Muscle of leg (tissue), 11 donors: ENCODE results near the gene KCNIP4. TPM values are rescaled to one million over a fixed set of nuclear protein-coding genes. Genes with fewer than 3 reads are reported as not detected.

ENCODE experiments used
- DNase-seq: peaks from one replicate; pipeline ENCODE4 v3.0.0; 2013
- H3K27ac ChIP-seq: one replicate; pipeline ENCODE4 v1.5.1; 2013; ENCODE audit warnings: mild to moderate bottlenecking, low read length, control low read depth
- H3K27me3 ChIP-seq: one replicate; pipeline ENCODE4 v1.6.1; 2013; ENCODE audit warnings: low read length; ENCODE audit not compliant: control insufficient read depth, insufficient read depth
- H3K36me3 ChIP-seq: one replicate; pipeline ENCODE4 v1.6.1; 2013; ENCODE audit warnings: low read length; ENCODE audit not compliant: control insufficient read depth, insufficient read depth
- H3K4me1 ChIP-seq: one replicate; pipeline ENCODE4 v1.6.1; 2013; ENCODE audit warnings: low read length; ENCODE audit not compliant: control insufficient read depth, insufficient read depth
- H3K4me3 ChIP-seq: one replicate; pipeline ENCODE4 v1.5.1; 2013; ENCODE audit warnings: low read length, control low read depth
- H3K9me3 ChIP-seq: replicated peaks from 2 replicates; pipeline ENCODE4 v1.6.1; 2013; ENCODE audit warnings: low read depth, low read length; ENCODE audit not compliant: control insufficient read depth
- WGBS: methylation state at CpG from one replicate; pipeline ENCODE4 v1.1.5; 2013; ENCODE audit warnings: missing lambda C conversion rate; ENCODE audit not compliant: insufficient coverage; 5-methylcytosine and 5-hydroxymethylcytosine counted together
- polyA plus RNA-seq, 8 donors: library from polyadenylated mRNA; unstranded; fragments of 120-200 nt; gene quantifications; one replicate each; pipeline versions ENCODE4 v1.2.1 to v1.2.3, GENCODE V29; 2013; ENCODE audit warnings: inconsistent platforms in 1 of 8, low replicate concordance in 1 of 8; ENCODE audit not compliant: insufficient read length in 8 of 8, insufficient read depth in 1 of 8
- total RNA-seq: library from RNA; stranded (reverse); fragments of 120-200 nt; gene quantifications from one replicate; pipeline ENCODE4 v1.2.4, GENCODE V29; 2013

Gene KCNIP4
- total and polyA plus RNA-seq, 9 donors = 0.44 to 2.8 (median 1.6) TPM

DNA sequence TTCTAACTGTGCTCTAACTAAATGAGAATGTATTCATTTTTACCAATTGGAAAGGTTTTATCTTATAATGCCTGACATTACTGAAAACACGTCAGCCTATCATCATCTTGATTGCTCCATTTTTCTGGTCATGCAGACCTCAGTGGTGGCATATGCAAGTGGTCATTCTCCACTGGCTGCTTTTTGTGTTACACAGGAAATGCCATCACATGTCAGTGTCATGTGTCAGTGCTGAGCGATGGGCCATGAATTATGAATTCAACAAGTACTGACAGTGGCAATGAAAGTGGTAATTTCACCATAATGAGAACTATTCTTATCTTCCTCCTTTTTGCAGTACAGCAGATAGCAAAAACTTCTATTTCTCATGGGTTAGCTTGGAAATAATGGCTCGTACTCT, 1057.8 kb downstream of the KCNIP4 start:
- Histone ChIP-seq H3K27ac (no peak overlapping the region), H3K4me3 (no peak overlapping the region), H3K27me3 (no peaks in the 10 kb centered on the region), H3K9me3 (no peaks in the 10 kb centered on the region), H3K36me3 (no peaks in the 10 kb centered on the region), H3K4me1 (no peaks in the 10 kb centered on the region)
- WGBS = 67% methylated on average over 1 of the region's 3 CpGs
- no peak for DNase-seq

DNA sequence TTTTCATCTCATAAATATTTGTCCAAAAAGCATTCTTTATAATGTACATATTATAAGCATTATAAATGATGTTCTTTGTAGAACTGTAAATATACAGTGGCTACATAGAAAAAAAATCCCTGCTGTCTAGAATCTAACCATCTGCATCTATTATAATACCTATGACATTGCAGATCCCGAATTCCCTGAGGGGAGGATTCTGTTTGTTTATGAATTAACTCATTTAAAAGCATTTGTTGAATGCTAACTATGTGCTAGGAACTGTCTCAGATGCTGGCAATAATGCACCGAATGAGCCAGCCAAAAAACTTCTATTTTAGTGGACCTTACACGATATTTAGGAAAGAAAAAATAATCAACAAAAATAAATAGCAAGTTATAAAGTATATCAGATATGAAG, 1058.7 kb downstream of the KCNIP4 start:
- no peak for DNase-seq
- Histone ChIP-seq H3K4me1 (no peaks in the 10 kb centered on the region), H3K36me3 (no peaks in the 10 kb centered on the region), H3K9me3 (no peaks in the 10 kb centered on the region), H3K27ac (no peak overlapping the region), H3K4me3 (no peak overlapping the region), H3K27me3 (no peaks in the 10 kb centered on the region)
- no CpG with 5 or more reads among the region's 3 CpGs for WGBS

DNA sequence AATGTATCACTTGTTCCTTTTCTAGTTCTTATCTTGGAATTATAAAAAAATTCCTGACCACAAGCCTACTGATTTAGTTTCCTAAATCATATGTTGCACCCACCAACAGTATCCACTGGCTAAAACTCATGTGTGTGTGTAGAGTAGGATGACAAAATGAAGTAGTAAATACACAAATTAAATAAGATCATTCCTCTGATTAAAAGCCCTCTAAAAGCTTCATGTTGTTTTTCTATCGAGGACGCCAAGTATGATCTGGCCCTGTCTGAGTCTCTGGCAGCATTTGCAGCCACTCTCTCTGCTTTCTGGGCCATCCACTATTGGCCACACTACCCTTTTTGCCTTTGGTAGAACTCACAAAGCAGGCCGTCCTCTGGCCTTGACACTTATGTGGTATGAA, 1064.9 kb downstream of the KCNIP4 start:
- Histone ChIP-seq H3K36me3 (no peaks in the 10 kb centered on the region), H3K27ac (no peak overlapping the region), H3K27me3 (peaks cover 2% of the 10 kb centered on the region), H3K4me1 (no peaks in the 10 kb centered on the region), H3K9me3 (no peaks in the 10 kb centered on the region), H3K4me3 (no peak overlapping the region)
- WGBS = 87% methylated on average over 3 of the region's 3 CpGs
- DNase-seq = no peak

DNA sequence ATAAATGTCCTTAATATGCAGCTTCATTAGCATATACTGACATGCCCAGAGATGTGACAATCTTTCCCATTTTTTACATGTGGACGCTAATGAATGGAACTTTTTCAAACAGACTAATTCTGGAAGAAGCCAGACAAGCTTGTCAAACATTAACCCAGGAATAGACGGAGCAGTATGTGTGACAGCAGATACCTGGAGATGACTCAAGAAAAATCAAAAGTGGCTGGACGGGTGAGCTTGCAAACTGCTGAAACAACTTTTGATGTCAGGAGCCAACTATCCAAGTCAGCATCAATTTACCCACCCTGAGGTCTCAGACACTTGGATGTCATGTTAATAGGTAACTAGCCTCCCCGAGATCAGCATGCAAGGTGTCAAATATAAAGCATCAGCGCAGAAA, 1065.3 kb downstream of the KCNIP4 start:
- no peak overlapping the region for H3K27ac ChIP-seq
- H3K4me1 ChIP-seq = no peaks in the 10 kb centered on the region
- peaks cover 2% of the 10 kb centered on the region for H3K27me3 ChIP-seq
- no peaks in the 10 kb centered on the region for H3K9me3 ChIP-seq
- H3K36me3 ChIP-seq = no peaks in the 10 kb centered on the region
- no peak for DNase-seq
- WGBS = 76% methylated on average over 2 of the region's 5 CpGs
- no peak overlapping the region for H3K4me3 ChIP-seq

DNA sequence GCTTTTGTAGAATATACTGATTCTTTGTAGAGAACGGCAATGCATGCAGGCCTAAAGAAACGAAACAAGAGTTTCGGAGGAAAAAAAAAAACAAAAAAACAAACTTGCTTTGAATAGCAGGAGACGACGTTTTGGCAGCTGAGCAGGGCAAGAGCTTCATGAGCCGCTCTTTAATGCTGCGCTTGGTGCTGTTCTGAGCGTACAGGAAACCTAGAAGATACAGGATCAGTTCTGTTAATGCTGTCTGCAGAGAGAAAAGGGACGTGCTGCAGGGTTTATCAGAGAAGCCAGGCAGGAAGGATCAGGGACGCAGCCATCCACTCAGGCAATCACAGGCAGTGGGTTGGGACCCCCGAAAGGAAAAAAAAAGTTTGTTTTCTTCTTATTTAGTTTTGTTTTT, 1066.1 kb downstream of the KCNIP4 start:
- WGBS = 48% methylated on average over 9 of the region's 11 CpGs
- Histone ChIP-seq H3K36me3 (no peaks in the 10 kb centered on the region), H3K9me3 (no peaks in the 10 kb centered on the region), H3K27me3 (peaks cover 2% of the 10 kb centered on the region), H3K4me3 (no peak overlapping the region), H3K27ac (no peak overlapping the region), H3K4me1 (no peaks in the 10 kb centered on the region)
- no peak for DNase-seq

DNA sequence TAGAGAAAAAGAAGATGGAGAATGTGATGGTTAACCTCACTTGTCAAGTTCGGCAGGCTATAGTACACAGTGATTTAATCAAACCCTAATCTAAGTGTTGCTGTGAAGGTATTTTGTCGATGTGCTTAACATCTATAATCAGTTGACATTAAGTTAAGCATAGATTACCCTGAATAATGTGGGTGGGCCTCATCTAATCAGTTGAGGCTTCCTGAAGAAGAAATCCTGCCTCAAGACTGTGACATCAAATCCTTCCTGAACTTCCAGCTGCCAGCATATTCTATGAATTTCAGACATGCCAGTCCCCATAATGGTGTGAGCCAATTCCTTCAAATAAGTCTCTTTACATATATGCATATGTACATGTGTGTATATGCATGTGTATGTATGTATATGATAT, 1066.9 kb downstream of the KCNIP4 start:
- no peak overlapping the region for H3K27ac ChIP-seq
- no peaks in the 10 kb centered on the region for H3K36me3 ChIP-seq
- peaks cover 2% of the 10 kb centered on the region for H3K27me3 ChIP-seq
- WGBS = no CpG with 5 or more reads among the region's 2 CpGs
- H3K4me1 ChIP-seq = no peaks in the 10 kb centered on the region
- H3K4me3 ChIP-seq = no peak overlapping the region
- no peak for DNase-seq
- H3K9me3 ChIP-seq = no peaks in the 10 kb centered on the region

DNA sequence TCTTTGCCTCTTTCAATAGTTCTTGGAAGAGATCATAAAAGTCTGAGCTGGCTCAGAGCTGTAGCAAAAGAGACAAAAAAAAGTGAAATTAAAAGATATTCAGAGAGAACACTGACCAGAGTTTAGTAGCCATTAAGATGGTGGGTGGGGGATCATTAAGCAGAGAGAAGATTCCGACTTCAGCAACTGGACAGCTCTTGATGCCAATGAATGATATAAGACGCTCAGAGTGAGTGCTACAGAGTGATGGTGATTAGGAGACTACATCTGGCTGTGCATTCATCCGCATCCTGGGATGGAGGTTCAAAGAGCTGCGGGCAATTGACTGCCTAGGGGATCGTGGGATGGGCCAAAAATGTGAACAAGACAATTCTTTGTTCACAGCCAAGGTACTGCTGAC, 1069.8 kb downstream of the KCNIP4 start:
- no peak for DNase-seq
- Histone ChIP-seq H3K27ac (no peak overlapping the region), H3K36me3 (no peaks in the 10 kb centered on the region), H3K27me3 (peaks cover 2% of the 10 kb centered on the region), H3K9me3 (no peaks in the 10 kb centered on the region), H3K4me1 (no peaks in the 10 kb centered on the region), H3K4me3 (no peak overlapping the region)
- 46% methylated on average over 3 of the region's 5 CpGs for WGBS

DNA sequence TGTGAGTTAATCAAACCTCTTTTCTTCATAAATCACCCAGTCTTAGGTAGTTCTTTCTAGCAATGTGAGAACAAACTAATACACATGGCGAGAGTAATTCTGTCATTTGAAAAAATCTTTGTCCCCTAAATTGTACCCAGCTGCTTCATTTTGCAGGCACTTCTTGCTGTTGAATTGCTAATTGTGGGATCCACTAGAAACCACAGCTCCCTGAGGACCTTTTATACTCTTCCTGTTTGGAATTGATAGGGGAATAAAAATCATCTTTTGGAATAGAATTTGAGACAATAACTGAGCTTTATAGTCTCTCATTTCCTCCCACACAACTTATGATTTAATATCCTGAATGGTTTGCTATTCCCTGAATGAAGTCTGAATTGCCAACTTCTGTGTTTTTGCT, 1078.1 kb downstream of the KCNIP4 start:
- WGBS = no CpG with 5 or more reads among the region's 1 CpG
- no peaks in the 10 kb centered on the region for H3K4me1 ChIP-seq
- H3K27me3 ChIP-seq = no peaks in the 10 kb centered on the region
- H3K36me3 ChIP-seq = no peaks in the 10 kb centered on the region
- peak; percentile 33 for DNase-seq
- no peaks in the 10 kb centered on the region for H3K9me3 ChIP-seq
- no peak overlapping the region for H3K27ac ChIP-seq
- no peak overlapping the region for H3K4me3 ChIP-seq

DNA sequence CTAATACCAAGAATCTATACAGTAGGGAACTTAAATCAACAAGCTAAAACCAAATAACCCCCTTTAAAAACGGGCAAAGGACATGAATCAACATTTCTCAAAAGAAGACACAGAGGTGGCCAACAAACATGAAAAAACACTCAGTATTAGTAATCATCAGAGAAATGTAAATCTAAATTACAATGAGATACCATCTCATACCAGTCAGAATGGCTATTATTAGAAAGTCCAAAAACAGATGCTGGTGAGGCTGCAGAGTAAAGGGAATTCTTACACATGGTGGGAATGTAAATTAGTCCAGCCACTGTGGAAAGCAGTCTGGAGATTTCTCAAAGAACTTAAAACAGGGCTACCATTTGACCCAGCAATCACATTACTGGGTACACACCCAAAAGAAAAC, 1080.5 kb downstream of the KCNIP4 start:
- Histone ChIP-seq H3K27ac (no peak overlapping the region), H3K36me3 (no peaks in the 10 kb centered on the region), H3K4me3 (no peak overlapping the region), H3K27me3 (no peaks in the 10 kb centered on the region), H3K9me3 (no peaks in the 10 kb centered on the region), H3K4me1 (no peaks in the 10 kb centered on the region)
- no peak for DNase-seq
- WGBS = no CpG with 5 or more reads among the region's 1 CpG

DNA sequence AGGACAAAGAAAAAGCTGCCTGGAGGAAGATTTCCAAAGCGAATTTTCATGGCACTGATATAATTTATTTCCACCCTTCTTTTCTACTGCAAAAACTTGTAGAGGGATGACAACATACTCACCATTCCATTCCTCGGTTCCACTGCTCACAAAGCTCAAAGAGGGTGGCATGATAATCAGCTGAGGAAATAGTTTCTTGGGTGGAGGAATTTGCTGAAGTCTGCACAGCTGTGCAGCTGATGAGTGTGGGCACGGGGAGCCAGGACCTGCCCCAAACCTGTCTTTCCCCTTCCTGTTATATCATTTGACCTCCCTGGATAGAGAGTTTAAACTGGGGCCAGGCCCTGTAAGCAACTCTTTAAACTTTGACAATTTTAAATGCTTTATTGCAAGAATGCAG, 1087.7 kb downstream of the KCNIP4 start:
- no peaks in the 10 kb centered on the region for H3K4me1 ChIP-seq
- WGBS = no CpG with 5 or more reads among the region's 3 CpGs
- no peak overlapping the region for H3K4me3 ChIP-seq
- H3K27me3 ChIP-seq = no peaks in the 10 kb centered on the region
- no peak overlapping the region for H3K27ac ChIP-seq
- H3K36me3 ChIP-seq = no peaks in the 10 kb centered on the region
- no peaks in the 10 kb centered on the region for H3K9me3 ChIP-seq
- no peak for DNase-seq

DNA sequence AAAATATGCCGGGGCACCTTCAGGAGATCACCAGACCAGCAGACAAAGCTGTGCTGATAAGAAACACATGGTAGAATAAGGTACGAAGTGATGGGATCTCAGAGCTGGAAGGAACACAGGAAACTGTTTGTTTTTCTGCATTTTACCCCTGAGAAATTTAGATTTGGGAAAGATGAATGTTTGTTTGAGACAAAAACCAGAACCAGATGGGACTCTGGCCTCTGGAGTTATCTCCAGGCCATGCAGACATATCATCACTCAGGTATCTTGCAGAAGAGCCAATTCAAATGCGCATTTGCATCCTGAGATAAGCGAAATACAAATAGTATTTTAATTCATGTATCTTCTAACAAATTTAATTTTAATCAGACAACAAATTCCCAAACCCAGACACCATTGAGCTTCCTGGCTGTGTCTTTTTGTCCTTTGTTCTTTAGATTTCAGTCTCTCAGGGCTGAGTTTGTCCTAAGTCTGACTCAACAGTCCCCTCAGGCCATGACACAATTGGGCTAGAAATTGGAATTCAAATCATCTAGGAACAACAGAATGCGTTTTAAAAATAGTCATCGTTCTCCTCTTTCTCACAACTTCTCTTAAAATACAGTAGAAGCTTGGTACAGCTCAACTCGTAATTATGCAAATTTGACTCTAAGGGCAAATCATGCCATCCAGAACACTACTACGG, 1089.3 kb downstream of the KCNIP4 start:
- Histone ChIP-seq H3K27ac (no peak overlapping the region), H3K4me3 (no peak overlapping the region), H3K4me1 (no peaks in the 10 kb centered on the region), H3K9me3 (no peaks in the 10 kb centered on the region), H3K36me3 (no peaks in the 10 kb centered on the region), H3K27me3 (no peaks in the 10 kb centered on the region)
- DNase-seq = no peak
- WGBS = 49% methylated on average over 4 of the region's 8 CpGs
